Measurements from ENCODE around the gene OR2T8. TPM values are rescaled to one million over a fixed set of nuclear protein-coding genes. Genes with fewer than 3 reads are reported as not detected.

OR2T8 gene
- total RNA-seq, 1 donor from 2014 or later: not detected

- no peak for DNase-seq (ENCODE audit: low spot score)
- Mint-ChIP-seq H3K4me1 (ENCODE audit: low read depth) (no peaks in the 10 kb centered on the region), H3K36me3 (ENCODE audit: low read depth) (no peaks in the 10 kb centered on the region), H3K9me3 (ENCODE audit: low read depth) (peaks cover 33% of the 10 kb centered on the region), H3K27me3 (ENCODE audit: low read depth) (no peaks in the 10 kb centered on the region), H3K4me3 (ENCODE audit: unreplicated experiment) (no peak overlapping the region), H3K27ac (ENCODE audit: unreplicated experiment) (no peak overlapping the region)
- no peak for TF ChIP-seq CTCF (IDR thresholded peaks at IDR 0.05)
These were observed 6.3 kb upstream of the OR2T8 start for GRCh38 chr1:247913786-247914185.

GRCh38 chr1:247914941-247915662, 5.0 kb upstream of the OR2T8 start:
- no peak overlapping the region for H3K27ac Mint-ChIP-seq (ENCODE audit: unreplicated experiment)
- no peaks in the 10 kb centered on the region for H3K36me3 Mint-ChIP-seq (ENCODE audit: low read depth)
- DNase-seq (ENCODE audit: low spot score): no peak
- no peaks in the 10 kb centered on the region for H3K4me1 Mint-ChIP-seq (ENCODE audit: low read depth)
- no peaks in the 10 kb centered on the region for H3K27me3 Mint-ChIP-seq (ENCODE audit: low read depth)
- peaks cover 28% of the 10 kb centered on the region for H3K9me3 Mint-ChIP-seq (ENCODE audit: low read depth)
- no peak for TF ChIP-seq CTCF (IDR thresholded peaks at IDR 0.05)
- H3K4me3 Mint-ChIP-seq (ENCODE audit: unreplicated experiment): no peak overlapping the region

- DNase-seq (ENCODE audit: low spot score): no peak
- Mint-ChIP-seq H3K9me3 (ENCODE audit: low read depth) (peaks cover 17% of the 10 kb centered on the region), H3K4me1 (ENCODE audit: low read depth) (no peaks in the 10 kb centered on the region), H3K4me3 (ENCODE audit: unreplicated experiment) (no peak overlapping the region), H3K27me3 (ENCODE audit: low read depth) (no peaks in the 10 kb centered on the region), H3K27ac (ENCODE audit: unreplicated experiment) (no peak overlapping the region), H3K36me3 (ENCODE audit: low read depth) (no peaks in the 10 kb centered on the region)
- TF ChIP-seq CTCF (IDR thresholded peaks at IDR 0.05): no peak
These were observed 3.9 kb downstream of the OR2T8 start for GRCh38 chr1:247923941-247924340.

GRCh38 chr1:247924868-247925267, 4.8 kb downstream of the OR2T8 start, which contains the start of gene OR2AJ1:
Gene OR2AJ1 (plus strand): TSS chr1:247924889. CDS start chr1:247933769, 8,880 bp downstream.
- TF ChIP-seq CTCF (IDR thresholded peaks at IDR 0.05): no peak
- no peaks in the 10 kb centered on the region for H3K4me1 Mint-ChIP-seq (ENCODE audit: low read depth)

GRCh38 chr1:247933989-247934388, 13.9 kb downstream of the OR2T8 start:
- H3K27ac Mint-ChIP-seq (ENCODE audit: unreplicated experiment): no peak overlapping the region
- H3K36me3 Mint-ChIP-seq (ENCODE audit: low read depth): no peaks in the 10 kb centered on the region
- H3K9me3 Mint-ChIP-seq (ENCODE audit: low read depth): peaks cover 13% of the 10 kb centered on the region
- no peaks in the 10 kb centered on the region for H3K4me1 Mint-ChIP-seq (ENCODE audit: low read depth)
- H3K27me3 Mint-ChIP-seq (ENCODE audit: low read depth): peaks cover 2% of the 10 kb centered on the region
- H3K4me3 Mint-ChIP-seq (ENCODE audit: unreplicated experiment): no peak overlapping the region
- TF ChIP-seq CTCF (IDR thresholded peaks at IDR 0.05): no peak
- DNase-seq (ENCODE audit: low spot score): no peak

More at GRCh38 chr1:247924868-247925267, 4.8 kb downstream of the OR2T8 start, which contains the start of gene OR2AJ1:
- Mint-ChIP-seq H3K4me3 (ENCODE audit: unreplicated experiment) (no peak within 1 kb of the TSS), H3K9me3 (ENCODE audit: low read depth) (peaks cover 17% of the 10 kb centered on the region), H3K36me3 (ENCODE audit: low read depth) (no peaks in the 10 kb centered on the region), H3K27ac (ENCODE audit: unreplicated experiment) (no peak within 1 kb of the TSS), H3K27me3 (ENCODE audit: low read depth) (no peaks in the 10 kb centered on the region)
- DNase-seq (ENCODE audit: low spot score): no peak
